ENCODE data around the gene GJD4.
A peak's percentile ranks its signal among the peaks of the same experiment; 100 is the strongest.

GJD4 gene

DNA sequence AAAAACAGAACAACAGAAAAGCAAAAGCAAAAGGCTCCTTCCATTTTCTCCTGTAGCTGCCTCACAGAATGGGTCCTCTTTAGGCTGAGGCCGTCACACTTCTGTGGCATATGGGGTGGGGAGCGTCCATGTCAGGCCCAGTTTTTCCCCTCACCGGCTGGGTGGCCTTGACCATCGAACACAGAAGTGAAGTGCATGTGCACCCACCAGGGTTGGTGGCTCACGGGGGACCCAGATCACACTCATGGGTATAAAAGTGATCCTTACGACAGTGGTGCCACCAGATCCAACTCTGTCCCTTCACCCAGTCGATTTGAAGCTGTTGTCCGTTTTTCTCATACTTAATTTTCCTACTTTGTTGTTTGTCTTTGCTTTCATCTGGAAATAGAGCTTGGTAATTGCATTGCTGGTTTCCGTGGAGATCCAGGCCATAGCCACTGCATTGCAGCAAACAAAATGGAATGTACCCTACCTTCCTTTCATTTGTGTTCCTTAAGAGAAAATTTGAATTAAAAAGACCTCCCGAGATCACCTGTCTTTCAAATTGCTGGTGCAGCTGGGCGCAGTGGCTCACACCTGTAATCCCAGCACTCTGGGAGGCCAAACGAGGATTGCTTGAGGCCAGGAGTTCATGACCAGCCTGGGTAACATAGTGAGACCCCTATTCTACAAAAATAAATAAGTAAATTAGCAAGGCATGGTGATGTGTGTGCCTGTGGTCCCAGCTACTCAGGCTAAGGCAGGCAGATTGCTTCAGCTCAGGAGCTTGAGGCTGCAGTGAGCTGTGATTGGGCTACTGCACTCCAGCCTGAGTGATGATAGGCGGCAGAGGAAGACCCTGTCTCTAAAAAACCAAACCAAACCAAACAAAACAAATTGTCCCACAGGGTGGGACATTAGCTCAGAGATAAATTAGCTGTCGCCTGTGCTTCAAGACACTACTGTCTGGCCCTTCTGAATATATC lies 10.7 kb upstream of the GJD4 start:
- TF ChIP-seq, protein P1, sequence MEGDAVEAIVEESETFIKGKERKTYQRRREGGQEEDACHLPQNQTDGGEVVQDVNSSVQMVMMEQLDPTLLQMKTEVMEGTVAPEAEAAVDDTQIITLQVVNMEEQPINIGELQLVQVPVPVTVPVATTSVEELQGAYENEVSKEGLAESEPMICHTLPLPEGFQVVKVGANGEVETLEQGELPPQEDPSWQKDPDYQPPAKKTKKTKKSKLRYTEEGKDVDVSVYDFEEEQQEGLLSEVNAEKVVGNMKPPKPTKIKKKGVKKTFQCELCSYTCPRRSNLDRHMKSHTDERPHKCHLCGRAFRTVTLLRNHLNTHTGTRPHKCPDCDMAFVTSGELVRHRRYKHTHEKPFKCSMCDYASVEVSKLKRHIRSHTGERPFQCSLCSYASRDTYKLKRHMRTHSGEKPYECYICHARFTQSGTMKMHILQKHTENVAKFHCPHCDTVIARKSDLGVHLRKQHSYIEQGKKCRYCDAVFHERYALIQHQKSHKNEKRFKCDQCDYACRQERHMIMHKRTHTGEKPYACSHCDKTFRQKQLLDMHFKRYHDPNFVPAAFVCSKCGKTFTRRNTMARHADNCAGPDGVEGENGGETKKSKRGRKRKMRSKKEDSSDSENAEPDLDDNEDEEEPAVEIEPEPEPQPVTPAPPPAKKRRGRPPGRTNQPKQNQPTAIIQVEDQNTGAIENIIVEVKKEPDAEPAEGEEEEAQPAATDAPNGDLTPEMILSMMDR (IDR thresholded peaks at IDR 0.05; ENCODE audit: control extremely low read depth, extremely low read depth, low read depth, missing control alignments) = no peak
- no peak for DNase-seq (ENCODE audit: extremely low spot score)
- POLR2A ChIA-PET = no interaction called here
- CTCF ChIA-PET = interaction anchor here (0.8 to 1.4 kb wide), 3 partner anchors 11 to 19 kb away, joined by 3 to 5 read pairs (median 3); no protein-coding TSS in a partner anchor

DNA sequence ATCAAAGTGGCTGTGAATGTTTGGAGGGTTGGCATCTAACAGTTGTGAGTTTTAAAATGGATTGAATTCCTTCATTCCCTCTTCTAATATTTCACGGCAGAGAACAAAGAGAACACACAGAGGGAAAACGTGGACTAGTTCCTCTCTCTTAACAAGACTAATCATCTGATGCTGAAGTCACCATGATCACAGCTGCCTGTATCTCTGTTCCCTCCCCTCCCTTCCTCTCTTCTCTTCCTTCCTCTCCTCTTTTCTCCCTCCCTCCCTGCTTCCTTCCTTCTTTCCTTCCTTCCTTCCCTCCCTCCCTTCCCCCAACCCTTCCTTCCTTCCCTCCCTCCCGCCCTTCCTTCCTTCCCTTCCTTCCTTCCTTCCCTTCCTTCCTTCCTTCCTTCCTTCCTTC lies 10.0 kb upstream of the GJD4 start:
- TF ChIP-seq, protein P1 (IDR thresholded peaks at IDR 0.05; ENCODE audit: control extremely low read depth, extremely low read depth, low read depth, missing control alignments) = no peak
- ChIA-PET POLR2A (no interaction called here), CTCF (interaction anchor here (0.8 to 1.4 kb wide), 2 partner anchors 12 to 15 kb away, joined by 3 read pairs; no protein-coding TSS in a partner anchor)
- DNase-seq (ENCODE audit: extremely low spot score) = no peak

DNA sequence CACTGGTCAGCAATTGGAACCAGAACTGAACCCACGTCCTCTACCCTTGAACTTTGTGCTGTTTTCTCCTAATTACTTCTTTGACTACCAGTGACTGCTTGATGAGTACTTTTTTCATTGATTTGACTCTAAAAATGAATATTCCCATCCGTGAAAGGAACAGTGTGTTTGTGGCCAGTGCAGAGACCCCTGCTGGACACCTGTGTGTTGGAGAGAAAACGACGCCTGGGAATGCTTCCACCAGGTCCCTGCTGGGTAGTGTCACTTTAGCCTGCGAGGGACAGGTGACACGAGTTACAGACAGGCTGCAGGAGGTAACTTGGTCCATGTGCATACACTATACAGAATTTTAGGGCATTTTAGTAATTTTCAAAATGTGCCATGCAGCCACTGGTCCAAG lies 6.8 kb upstream of the GJD4 start:
- CTCF ChIA-PET = no interaction called here

DNA sequence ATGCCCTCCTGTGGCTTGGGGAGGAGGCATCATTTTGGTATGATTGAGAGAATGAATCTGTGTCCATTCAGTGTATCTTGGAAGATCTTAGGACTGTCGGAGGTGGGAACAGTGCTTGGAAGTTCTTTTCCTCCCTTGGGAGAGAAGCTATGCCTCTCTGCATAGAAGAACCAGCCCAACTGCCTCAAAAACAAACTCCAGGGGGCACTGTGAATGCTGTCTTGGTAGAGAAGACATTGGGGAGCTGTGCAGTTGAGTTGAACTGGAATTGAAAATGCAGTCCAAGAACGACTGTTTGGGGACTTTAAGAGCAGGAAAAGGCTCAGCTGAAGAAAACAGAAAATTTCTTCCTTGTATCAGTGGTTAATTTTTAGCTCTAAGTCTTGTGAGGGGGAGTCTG lies 4.9 kb upstream of the GJD4 start:
- ChIA-PET POLR2A (no interaction called here), CTCF (interaction anchor here (1.0 to 1.5 kb wide), 2 partner anchors 35 to 36 kb away, joined by 3 read pairs; no protein-coding TSS in a partner anchor)
- TF ChIP-seq, protein P1 (IDR thresholded peaks at IDR 0.05; ENCODE audit: control extremely low read depth, extremely low read depth, low read depth, missing control alignments) = peak; percentile 8
- no peak for DNase-seq (ENCODE audit: extremely low spot score)

More for the DNA sequence above, 6.8 kb upstream of the GJD4 start:
- no peak for DNase-seq (ENCODE audit: extremely low spot score)
- TF ChIP-seq, protein P1 (IDR thresholded peaks at IDR 0.05; ENCODE audit: control extremely low read depth, extremely low read depth, low read depth, missing control alignments) = no peak
- POLR2A ChIA-PET = no interaction called here

GRCh38 chr10:35606430-35606829 lies 1.3 kb downstream of the GJD4 start:
- POLR2A ChIA-PET = no interaction called here
- TF ChIP-seq, protein P1 (IDR thresholded peaks at IDR 0.05; ENCODE audit: control extremely low read depth, extremely low read depth, low read depth, missing control alignments) = no peak
- DNase-seq (ENCODE audit: extremely low spot score) = no peak
- CTCF ChIA-PET = no interaction called here

GRCh38 chr10:35607475-35608327 lies 2.6 kb downstream of the GJD4 start:
- TF ChIP-seq, protein P1 (IDR thresholded peaks at IDR 0.05; ENCODE audit: control extremely low read depth, extremely low read depth, low read depth, missing control alignments) = no peak
- ChIA-PET POLR2A (no interaction called here), CTCF (interaction anchor here (1.0 kb wide), 1 partner anchor 24 kb away, joined by 3 read pairs; no protein-coding TSS in a partner anchor)
- DNase-seq (ENCODE audit: extremely low spot score) = no peak
